HG03575 (cell line): ENCODE measurements around the gene HSP90AA1.
"Not testable (repeated sequence)": the region's sequence is repeated elsewhere in the genome, so short reads cannot be mapped to it uniquely, and the experiment has no call there.

Experiments
- ATAC-seq: cut with Tn5 transposase; IDR thresholded peaks from one replicate; pipeline ENCODE4 v1.9.1; 2021; ENCODE audit not compliant: unreplicated experiment, insufficient number of reproducible peaks, low FRiP score; ENCODE audit errors: extremely low read depth

Gene HSP90AA1

DNA sequence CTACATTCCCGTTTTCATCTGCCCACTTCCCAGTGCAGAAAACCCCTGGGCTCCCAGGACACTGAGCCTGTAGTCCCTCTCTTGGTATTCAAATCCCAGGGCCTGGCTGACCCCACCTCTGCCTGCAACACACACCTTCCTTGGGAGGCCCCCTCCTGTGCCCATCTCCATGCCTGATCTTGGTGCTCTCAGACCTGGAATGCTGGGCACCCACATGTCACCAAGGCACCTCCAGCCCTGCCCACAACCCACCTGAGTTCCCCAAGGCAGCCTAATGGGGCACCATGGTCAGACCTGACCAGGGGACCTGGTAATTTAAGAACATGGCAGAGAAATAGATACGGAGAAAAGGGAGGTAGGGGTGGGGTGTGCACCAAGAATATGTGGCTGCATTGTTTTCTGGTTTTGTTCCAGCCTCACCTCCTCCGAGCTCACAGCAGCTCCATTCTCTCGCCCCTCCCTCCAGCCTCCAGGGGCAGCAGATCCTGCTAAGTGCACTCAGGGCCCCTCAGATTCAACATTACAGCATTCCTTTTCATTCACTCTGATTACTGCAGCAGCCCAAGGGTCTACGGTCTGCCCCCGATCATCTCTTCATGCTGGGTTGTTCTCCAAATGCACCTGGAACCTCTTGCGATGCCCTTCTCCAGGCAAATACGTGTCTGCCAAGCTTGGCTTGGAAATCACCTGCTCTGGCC lies 9.2 kb upstream of the HSP90AA1 start:
- ATAC-seq = no peak

DNA sequence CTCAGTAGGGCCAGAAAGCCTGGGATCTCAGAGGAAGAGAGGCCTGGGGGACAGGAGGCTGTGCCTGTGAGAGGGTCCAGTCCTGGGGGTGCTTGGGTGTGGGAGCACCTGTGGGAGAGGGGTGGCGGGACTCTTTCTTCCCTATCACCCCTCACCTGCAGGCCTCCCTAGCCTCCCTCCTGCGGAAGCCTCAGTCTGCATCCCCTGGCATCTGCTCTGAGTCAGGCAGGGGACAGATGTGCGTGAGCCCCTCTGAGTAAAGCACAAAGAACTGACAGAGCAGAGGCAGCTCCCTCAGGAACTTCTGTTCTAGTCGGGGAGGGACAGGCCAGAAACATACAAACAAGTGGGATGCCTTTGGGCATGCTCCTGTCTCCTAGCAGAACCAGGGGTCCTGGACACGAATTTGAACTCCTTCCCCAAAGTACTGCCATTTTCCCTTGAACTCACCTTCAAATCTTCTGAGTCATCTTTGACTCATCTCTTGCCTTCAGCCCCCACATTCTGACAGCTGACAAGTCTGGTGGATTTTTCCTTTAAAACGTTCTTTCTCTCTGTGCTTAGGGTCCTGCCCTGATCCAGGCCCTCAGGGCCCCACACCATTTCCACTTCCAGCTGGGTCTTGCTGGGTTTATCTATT lies 8.5 kb upstream of the HSP90AA1 start:
- no peak for ATAC-seq

DNA sequence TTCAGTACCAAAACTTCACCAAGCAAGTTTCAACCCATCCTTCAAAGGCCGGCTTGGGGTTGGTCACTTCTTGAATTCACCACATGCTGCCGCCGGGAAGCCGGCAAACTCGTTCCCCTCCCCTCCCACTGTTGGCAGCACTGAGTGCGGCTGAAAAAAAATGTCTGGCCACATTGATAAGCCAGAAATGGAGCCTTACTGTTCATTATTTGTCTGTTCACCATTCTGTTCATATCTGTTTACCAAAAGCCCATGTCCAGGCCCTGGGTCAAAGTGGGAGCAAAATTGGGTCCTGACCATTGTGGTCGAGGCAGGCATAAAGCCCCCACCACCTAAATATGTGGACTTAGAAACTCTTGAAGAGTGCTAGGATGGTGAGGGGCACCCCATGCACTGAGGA lies 7.3 kb upstream of the HSP90AA1 start:
- no peak for ATAC-seq

GRCh38 chr14:102092806-102093205 lies 6.0 kb upstream of the HSP90AA1 start:
- ATAC-seq = no peak

- no peak for ATAC-seq
Observed at GRCh38 chr14:102090713-102091112, 3.9 kb upstream of the HSP90AA1 start.

- ATAC-seq = no peak
Observed at GRCh38 chr14:102089621-102090343, 2.9 kb upstream of the HSP90AA1 start.

DNA sequence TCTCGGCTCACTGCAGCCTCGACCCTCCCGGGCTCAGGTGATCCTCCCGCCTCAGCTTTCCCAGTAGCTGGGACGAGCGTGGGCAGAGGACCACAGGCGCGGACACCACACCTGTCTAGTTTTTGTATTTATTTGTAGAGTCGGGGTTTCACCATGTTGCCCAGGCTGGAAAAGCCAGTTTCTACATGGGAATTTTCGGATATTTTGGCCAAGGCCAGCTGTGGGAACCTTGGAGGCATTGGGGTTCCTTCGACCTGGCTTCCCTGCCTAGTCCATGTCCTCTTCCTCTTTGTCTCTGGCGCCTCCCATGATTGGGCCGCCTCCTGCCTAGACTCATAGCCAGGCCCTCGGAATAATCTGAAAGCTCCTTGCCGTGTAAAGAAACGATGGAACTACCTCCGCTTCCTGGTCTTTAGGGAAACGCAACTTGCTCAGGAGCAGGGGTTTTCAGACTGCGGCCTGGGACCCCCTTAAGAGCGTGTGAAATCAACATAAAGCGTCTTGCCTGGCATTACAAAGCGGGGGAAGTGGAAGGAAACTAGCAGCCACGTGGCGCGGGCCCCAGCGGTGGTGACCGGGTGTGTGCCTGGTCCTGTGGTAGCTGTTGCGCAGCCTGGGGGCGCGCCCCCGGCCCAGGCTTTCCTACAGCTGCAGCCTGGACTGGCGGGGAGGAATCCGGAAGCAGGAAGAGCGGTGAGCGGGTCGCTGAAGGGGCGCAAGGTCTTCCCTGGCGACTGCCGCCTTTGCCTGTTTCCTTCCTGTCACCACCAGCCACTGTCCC lies 1.4 kb upstream of the HSP90AA1 start:
- no peak for ATAC-seq

GRCh38 chr14:102087762-102088011 lies 843 bp upstream of the HSP90AA1 start:
- no peak for ATAC-seq

DNA sequence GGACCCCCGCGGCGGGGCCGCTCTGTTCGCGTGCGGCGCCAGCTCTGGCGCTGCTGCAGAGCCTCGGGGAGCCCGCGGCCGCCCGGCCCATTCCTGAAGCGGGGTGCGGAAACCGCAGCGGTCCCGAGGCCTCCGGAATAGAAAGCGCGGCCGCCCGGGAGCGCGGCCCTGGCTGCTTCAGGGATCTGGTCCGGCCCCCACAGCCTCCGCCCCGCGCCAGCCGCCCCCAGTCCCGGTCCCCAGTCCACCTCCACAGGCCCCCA lies 204 bp downstream of the HSP90AA1 start:
- no peak for ATAC-seq

- ATAC-seq = no peak
Observed at GRCh38 chr14:102085948-102086708, 716 bp downstream of the HSP90AA1 start.

- ATAC-seq = no peak
Observed at GRCh38 chr14:102085488-102085887, 1.4 kb downstream of the HSP90AA1 start.

GRCh38 chr14:102084931-102085330 lies 1.9 kb downstream of the HSP90AA1 start:
- ATAC-seq = no peak

DNA sequence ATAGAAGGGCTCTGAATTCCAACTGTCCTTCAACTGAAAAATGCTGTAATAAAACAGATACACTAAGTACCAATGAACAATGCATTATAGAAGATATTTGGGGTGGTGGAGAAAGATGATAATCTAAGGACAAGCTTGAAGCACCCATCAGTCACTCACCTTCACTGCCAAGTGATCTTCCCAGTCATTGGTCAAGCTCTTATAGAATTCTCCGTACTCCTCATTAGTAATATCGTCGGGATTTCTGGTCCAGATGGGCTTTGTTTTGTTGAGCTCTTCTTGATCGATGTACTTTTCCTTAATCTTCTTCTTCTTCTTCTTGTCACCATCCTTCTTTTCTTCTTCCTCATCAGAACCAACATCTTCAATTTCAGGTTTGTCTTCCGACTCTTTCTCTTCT lies 2.3 kb downstream of the HSP90AA1 start:
- not testable (repeated sequence) for ATAC-seq

GRCh38 chr14:102081231-102082080 lies 5.4 kb downstream of the HSP90AA1 start:
- ATAC-seq = no peak

GRCh38 chr14:102080183-102081080 lies 6.4 kb downstream of the HSP90AA1 start:
- ATAC-seq = no peak

- ATAC-seq = no peak
Observed at GRCh38 chr14:102079700-102079979, 7.2 kb downstream of the HSP90AA1 start.

DNA sequence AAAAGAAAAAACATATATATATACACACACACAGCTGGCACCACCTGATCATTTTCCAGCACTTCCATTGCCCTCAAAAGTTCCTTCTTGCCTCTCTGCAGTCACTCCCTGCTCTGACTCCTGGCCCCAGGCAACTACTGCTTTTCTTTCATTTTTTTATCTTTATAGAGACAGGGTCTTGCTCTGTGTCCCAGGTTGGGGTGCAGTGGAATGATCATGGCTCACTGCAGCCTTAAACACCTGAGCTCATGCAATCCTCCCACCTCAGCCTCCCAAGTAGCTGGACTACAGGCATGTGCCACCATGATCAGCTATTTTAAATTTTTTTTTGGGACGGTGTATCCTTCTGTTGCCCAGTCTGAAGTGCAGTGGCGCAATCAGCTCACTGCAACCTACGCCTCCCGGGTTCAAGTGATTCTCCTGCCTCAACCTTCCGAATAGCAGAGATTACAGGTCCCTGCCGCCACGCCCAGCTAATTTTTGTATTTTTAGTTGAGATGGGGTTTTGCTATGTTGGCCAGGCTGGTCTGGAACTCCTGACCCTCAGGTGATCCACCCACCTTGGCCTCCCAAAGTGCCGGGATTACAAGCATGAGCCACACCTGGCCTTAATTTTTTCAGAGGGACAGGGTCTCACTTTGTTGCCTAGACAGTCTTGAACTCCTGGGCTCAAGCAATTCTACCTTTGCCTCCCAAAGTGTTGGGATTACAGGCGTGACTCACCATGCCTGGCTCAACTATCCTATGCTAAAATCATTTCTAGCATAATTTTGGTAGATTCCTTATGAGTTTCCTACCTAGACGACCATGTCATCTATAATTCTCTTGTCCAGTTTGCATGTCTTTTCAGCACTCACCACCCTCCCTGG lies 7.8 kb downstream of the HSP90AA1 start:
- no peak for ATAC-seq
